HG03457 (cell line): ENCODE results near the gene DSCAML1.

ENCODE experiments used
- ATAC-seq: cut with Tn5 transposase; IDR thresholded peaks from one replicate; pipeline ENCODE4 v1.9.1; 2021; ENCODE audit warnings: moderate number of reproducible peaks; ENCODE audit not compliant: unreplicated experiment

DSCAML1 gene

GRCh38 chr11:117671370-117671769, 125.6 kb downstream of the DSCAML1 start:
- no peak for ATAC-seq

GRCh38 chr11:117670924-117671323, 126.1 kb downstream of the DSCAML1 start:
- no peak for ATAC-seq

GRCh38 chr11:117670443-117670842, 126.6 kb downstream of the DSCAML1 start:
- ATAC-seq = no peak

- ATAC-seq = no peak
These were observed 127.4 kb downstream of the DSCAML1 start for GRCh38 chr11:117669616-117670015.

GRCh38 chr11:117669062-117669461, 128.0 kb downstream of the DSCAML1 start:
- no peak for ATAC-seq

- ATAC-seq = no peak
These were observed 128.7 kb downstream of the DSCAML1 start for GRCh38 chr11:117668321-117668751.

- no peak for ATAC-seq
These were observed 132.1 kb downstream of the DSCAML1 start for GRCh38 chr11:117664897-117665296.

GRCh38 chr11:117663821-117664220, 133.2 kb downstream of the DSCAML1 start:
- no peak for ATAC-seq

GRCh38 chr11:117663414-117663813, 133.6 kb downstream of the DSCAML1 start:
- ATAC-seq = no peak

GRCh38 chr11:117662671-117663269, 134.2 kb downstream of the DSCAML1 start:
- no peak for ATAC-seq

- ATAC-seq = no peak
These were observed 134.8 kb downstream of the DSCAML1 start for GRCh38 chr11:117662255-117662654.

GRCh38 chr11:117658809-117659208, 138.2 kb downstream of the DSCAML1 start:
- no peak for ATAC-seq

- ATAC-seq = no peak
These were observed 139.2 kb downstream of the DSCAML1 start for GRCh38 chr11:117657794-117658193.

- ATAC-seq = no peak
These were observed 142.4 kb downstream of the DSCAML1 start for GRCh38 chr11:117654281-117655255.

- no peak for ATAC-seq
These were observed 144.5 kb downstream of the DSCAML1 start for GRCh38 chr11:117652521-117652920.

- ATAC-seq = no peak
These were observed 147.5 kb downstream of the DSCAML1 start for GRCh38 chr11:117649296-117650055.

GRCh38 chr11:117647872-117648271, 149.1 kb downstream of the DSCAML1 start:
- no peak for ATAC-seq

- no peak for ATAC-seq
These were observed 149.8 kb downstream of the DSCAML1 start for GRCh38 chr11:117647207-117647606.

GRCh38 chr11:117646411-117646810, 150.6 kb downstream of the DSCAML1 start:
- ATAC-seq = no peak

GRCh38 chr11:117644403-117645155, 152.4 kb downstream of the DSCAML1 start:
- ATAC-seq = no peak
